Peyer's patch (tissue), 4 donors: ENCODE results near the gene DNAJB11. TPM values are rescaled to one million over a fixed set of nuclear protein-coding genes. Genes with fewer than 3 reads are reported as not detected.

ENCODE experiments used
- DNase-seq, 3 donors: peaks; one replicate each; pipeline ENCODE4 v3.0.0-alpha.2; 2017 to 2019
- H3K27ac ChIP-seq, 4 donors: fragments of 200-600 bp; sonication (generic); one replicate each; pipeline ENCODE4 v1.5.1; 2016 to 2019
- H3K27me3 ChIP-seq, 2 donors: fragments of 200-600 bp; sonication (generic); one replicate each; pipeline ENCODE4 v1.5.1; 2019
- H3K36me3 ChIP-seq, 3 donors: fragments of 200-600 bp; sonication (generic); one replicate each; pipeline ENCODE4 v1.5.1; 2016 to 2019
- H3K4me1 ChIP-seq, 4 donors: fragments of 200-600 bp; sonication (generic); one replicate each; pipeline ENCODE4 v1.5.1; 2016 to 2019
- H3K4me3 ChIP-seq, 4 donors: fragments of 200-600 bp; sonication (generic); 1 replicate in 3 of 4; 2 replicates in 1 of 4; pipeline ENCODE4 v1.5.1; 2016 to 2019; ENCODE audit warnings: mild to moderate bottlenecking in 1 of 4
- H3K9me3 ChIP-seq, 4 donors: fragments of 200-600 bp; sonication (generic); one replicate each; pipeline ENCODE4 v1.5.1; 2016 to 2019; ENCODE audit warnings: mild to moderate bottlenecking in 1 of 4
- POLR2A ChIP-seq, 2 donors: fragments of 450-650 bp; IDR thresholded peaks; one replicate each; pipeline ENCODE4 v1.5.1; 2017; ENCODE audit warnings: antibody characterized with exemption in 2 of 2, mild to moderate bottlenecking in 2 of 2, moderate library complexity in 2 of 2
- total RNA-seq, 4 donors: library from RNA; depleted of rRNA; stranded (reverse); fragments of >200 nt; gene quantifications; one replicate each; pipeline ENCODE4 v1.1.0, GENCODE V29; 2016
- TF ChIP-seq, protein P1 (sequence below), 6 experiments: fragments of 450-650 bp in 4 of 6; fragments of 200-600 bp in 2 of 6; sonication (generic) in 1 of 6; IDR thresholded peaks; one replicate each; pipeline ENCODE4 v1.5.1; 2017 to 2019; ENCODE audit warnings: antibody characterized with exemption in 6 of 6, mild to moderate bottlenecking in 3 of 6, moderate library complexity in 1 of 6

The DNAJB11 gene
- total RNA-seq, 4 donors from 2014 or later = 16.5 to 61.3 (median 42.4) TPM

GRCh38 chr3:186619787-186620212 lies 49.3 kb downstream of the DNAJB11 start:
- no peaks in the 10 kb centered on the region for H3K9me3 ChIP-seq

GRCh38 chr3:186620213-186621092 lies 49.9 kb downstream of the DNAJB11 start:
- no peaks in the 10 kb centered on the region for H3K9me3 ChIP-seq
- no peaks in the 10 kb centered on the region for H3K36me3 ChIP-seq
- H3K27ac ChIP-seq = no peak overlapping the region
- DNase-seq = no peak
- no peaks in the 10 kb centered on the region for H3K4me1 ChIP-seq
- H3K4me3 ChIP-seq = no peak overlapping the region
- H3K27me3 ChIP-seq = no peaks in the 10 kb centered on the region
- no peak for TF ChIP-seq POLR2A (IDR thresholded peaks at IDR 0.05)
- TF ChIP-seq, protein P1, sequence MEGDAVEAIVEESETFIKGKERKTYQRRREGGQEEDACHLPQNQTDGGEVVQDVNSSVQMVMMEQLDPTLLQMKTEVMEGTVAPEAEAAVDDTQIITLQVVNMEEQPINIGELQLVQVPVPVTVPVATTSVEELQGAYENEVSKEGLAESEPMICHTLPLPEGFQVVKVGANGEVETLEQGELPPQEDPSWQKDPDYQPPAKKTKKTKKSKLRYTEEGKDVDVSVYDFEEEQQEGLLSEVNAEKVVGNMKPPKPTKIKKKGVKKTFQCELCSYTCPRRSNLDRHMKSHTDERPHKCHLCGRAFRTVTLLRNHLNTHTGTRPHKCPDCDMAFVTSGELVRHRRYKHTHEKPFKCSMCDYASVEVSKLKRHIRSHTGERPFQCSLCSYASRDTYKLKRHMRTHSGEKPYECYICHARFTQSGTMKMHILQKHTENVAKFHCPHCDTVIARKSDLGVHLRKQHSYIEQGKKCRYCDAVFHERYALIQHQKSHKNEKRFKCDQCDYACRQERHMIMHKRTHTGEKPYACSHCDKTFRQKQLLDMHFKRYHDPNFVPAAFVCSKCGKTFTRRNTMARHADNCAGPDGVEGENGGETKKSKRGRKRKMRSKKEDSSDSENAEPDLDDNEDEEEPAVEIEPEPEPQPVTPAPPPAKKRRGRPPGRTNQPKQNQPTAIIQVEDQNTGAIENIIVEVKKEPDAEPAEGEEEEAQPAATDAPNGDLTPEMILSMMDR (IDR thresholded peaks at IDR 0.05) = no peak

More at GRCh38 chr3:186619787-186620212, 49.3 kb downstream of the DNAJB11 start:
- no peaks in the 10 kb centered on the region for H3K36me3 ChIP-seq
- TF ChIP-seq, protein P1 (IDR thresholded peaks at IDR 0.05) = no peak
- no peak for TF ChIP-seq POLR2A (IDR thresholded peaks at IDR 0.05)
- H3K27ac ChIP-seq = no peak overlapping the region
- H3K27me3 ChIP-seq = no peaks in the 10 kb centered on the region
- H3K4me1 ChIP-seq = no peaks in the 10 kb centered on the region
- no peak for DNase-seq
- no peak overlapping the region for H3K4me3 ChIP-seq

GRCh38 chr3:186621894-186622650 lies 51.6 kb downstream of the DNAJB11 start:
- TF ChIP-seq, protein P1 (IDR thresholded peaks at IDR 0.05) = no peak
- no peak for TF ChIP-seq POLR2A (IDR thresholded peaks at IDR 0.05)
- no peak overlapping the region for H3K27ac ChIP-seq
- no peaks in the 10 kb centered on the region for H3K27me3 ChIP-seq
- H3K36me3 ChIP-seq = no peaks in the 10 kb centered on the region
- H3K4me1 ChIP-seq = no peaks in the 10 kb centered on the region
- DNase-seq = no peak
- H3K4me3 ChIP-seq = no peak overlapping the region
- H3K9me3 ChIP-seq = no peaks in the 10 kb centered on the region

DNA sequence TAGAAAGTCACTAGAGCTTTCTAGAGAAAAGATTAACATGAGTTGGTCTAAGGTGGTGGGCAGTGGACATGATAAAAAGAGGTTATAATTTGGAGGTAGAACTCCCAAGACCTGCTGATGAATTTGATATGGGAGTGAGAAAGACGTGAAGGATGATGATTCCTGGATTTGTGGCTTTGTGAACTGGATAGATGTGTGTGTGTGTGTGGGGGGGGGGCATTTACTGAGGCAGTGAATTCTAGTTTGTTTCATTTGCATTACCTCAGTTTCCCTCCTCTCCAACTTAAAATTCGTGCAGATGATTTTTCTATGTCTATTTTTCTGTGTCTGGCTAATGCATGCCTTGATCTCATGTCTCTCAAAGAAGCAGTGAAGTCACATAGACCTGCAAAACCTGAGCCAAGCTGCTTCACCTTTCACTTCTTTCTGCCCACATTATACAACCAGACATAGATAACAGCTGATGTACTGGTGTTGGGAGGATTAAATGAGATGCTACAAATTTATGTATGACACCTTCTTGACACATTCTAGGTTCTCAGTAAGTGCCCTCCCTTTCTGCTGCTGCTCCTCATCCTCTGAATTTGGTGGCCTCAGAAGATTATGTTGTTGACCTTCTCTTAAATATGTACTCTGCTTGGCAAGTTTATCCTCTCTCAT lies 52.3 kb downstream of the DNAJB11 start:
- no peak overlapping the region for H3K27ac ChIP-seq

DNA sequence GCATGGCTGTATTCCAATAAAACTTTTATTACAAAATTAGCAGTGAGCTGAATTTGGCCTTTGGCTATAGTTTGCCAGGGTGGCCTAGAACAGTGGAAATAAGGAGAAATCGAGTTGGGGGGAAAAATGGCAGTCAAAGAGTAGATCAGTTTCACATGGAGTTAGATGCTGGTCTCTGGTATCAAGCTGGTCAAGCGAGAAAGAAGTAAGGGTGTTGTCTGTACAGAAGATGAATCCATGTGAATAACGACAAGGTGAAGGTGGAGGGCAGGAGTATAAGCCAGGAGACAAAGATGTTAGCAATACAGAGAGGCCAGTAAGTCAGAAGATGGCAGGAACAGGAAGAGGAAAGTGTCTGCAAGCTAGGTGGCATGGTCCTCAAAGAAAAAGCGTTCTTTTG lies 54.1 kb downstream of the DNAJB11 start:
- TF ChIP-seq POLR2A (IDR thresholded peaks at IDR 0.05) = no peak
- TF ChIP-seq, protein P1 (IDR thresholded peaks at IDR 0.05) = no peak
- DNase-seq = no peak
- Histone ChIP-seq H3K9me3 (no peaks in the 10 kb centered on the region), H3K36me3 (no peaks in the 10 kb centered on the region), H3K4me3 (no peak overlapping the region), H3K27me3 (no peaks in the 10 kb centered on the region), H3K27ac (no peak overlapping the region), H3K4me1 (no peaks in the 10 kb centered on the region)

More for the DNA sequence above, 52.3 kb downstream of the DNAJB11 start:
- Histone ChIP-seq H3K9me3 (no peaks in the 10 kb centered on the region), H3K4me1 (no peaks in the 10 kb centered on the region), H3K27me3 (no peaks in the 10 kb centered on the region), H3K4me3 (no peak overlapping the region), H3K36me3 (no peaks in the 10 kb centered on the region)
- DNase-seq = no peak
- no peak for TF ChIP-seq POLR2A (IDR thresholded peaks at IDR 0.05)
- TF ChIP-seq, protein P1 (IDR thresholded peaks at IDR 0.05) = no peak
